Measurements from ENCODE around the gene FCER2. TPM values are rescaled to one million over a fixed set of nuclear protein-coding genes. Genes with fewer than 3 reads are reported as not detected.

Gene FCER2
- total and polyA plus RNA-seq, 2 of the 13 experiments (the other 11 are each of a cell fraction or from before 2014, with no cell fraction given), result not detected

GRCh38 chr19:7640803-7641202 is 61.1 kb downstream of the FCER2 start:
- no TSS peak for BruUV-seq (replicated peaks)
- intact Hi-C loops (cut with micrococcal nuclease; ENCODE audit: unreplicated experiment), result no loop called here
- FAIRE-seq (no peak), DNase-seq (ENCODE audit: low spot score) (no peak), ATAC-seq (no peak)
- Histone ChIP-seq H3K79me2 (ENCODE audit: insufficient read depth, low read length) (peaks cover 7% of the 10 kb centered on the region), H4K20me1 (ENCODE audit: insufficient read depth, low read length) (no peaks in the 10 kb centered on the region; the same call in 1 of the 2 replicates), H3K4me1 (ENCODE audit: insufficient read depth, low read length) (peaks cover 18% of the 10 kb centered on the region), H3K36me3 (replicated peaks in 1 of 2; ENCODE audit: control insufficient read depth in 1 of 2, insufficient read depth in 2 of 2, low read length in 2 of 2) (no peaks in the 10 kb centered on the region; a peak in 1 of 5 replicates), H3K9ac (ENCODE audit: insufficient read depth, low read depth, low read length) (no peak overlapping the region), H3K9me3 (ENCODE audit: low read length) (no peaks in the 10 kb centered on the region), H3K27me3 (ENCODE audit: control insufficient read depth in 1 of 2, insufficient read depth in 2 of 2, low read length in 2 of 2) (no peaks in the 10 kb centered on the region; a peak in 1 of 5 replicates), H3K27ac (ENCODE audit: extremely low read length, insufficient read depth, low read length) (no peak overlapping the region), H2AFZ (ENCODE audit: low read length) (no peak overlapping the region), H3K4me3 (replicated peaks in 1 of 3; ENCODE audit: insufficient read depth in 1 of 3, low read depth in 2 of 3, low read length in 3 of 3) (no peak overlapping the region), H3K4me2 (ENCODE audit: low read depth, low read length) (no peak overlapping the region)
- CTCF ChIA-PET (ENCODE audit: low intra/inter-chr PET ratio, low total read pairs), result no interaction called here
- in situ Hi-C loops (cut with HindIII; ENCODE audit: extremely low pct_ligation_motif_present, low pct_unique_long_range_greater_than_20kb), result no loop called here
- 98% methylated on average over 9 of the region's 11 CpGs for WGBS (ENCODE audit: low lambda C conversion rate)
- TF ChIP-seq PRDM4 (CRISPR knock-in tag; IDR thresholded peaks at IDR 0.05; ENCODE audit: borderline replicate concordance) (no peak), ZNF282 (IDR thresholded peaks at IDR 0.05; ENCODE audit: partially characterized antibody) (no peak), REPIN1 (CRISPR knock-in tag; IDR thresholded peaks at IDR 0.05; ENCODE audit: borderline replicate concordance, low read depth) (no peak), SNAPC4 (CRISPR knock-in tag; IDR thresholded peaks at IDR 0.05) (no peak)
- POLR2A ChIA-PET, result interaction anchor here (1.0 to 1.2 kb wide), 2 partner anchors 11 to 45 kb away, joined by 4 to 5 read pairs; partner anchors contain the start of gene CAMSAP3
